Tibial artery (tissue), 4 donors: Measurements from ENCODE around the gene PFN4.
A peak's percentile ranks its signal among the peaks of the same experiment; 100 is the strongest.

ENCODE experiments used
- DNase-seq, 2 donors: peaks; one replicate each; pipeline ENCODE4 v3.0.0-alpha.2; 2019
- H3K27ac ChIP-seq, 2 donors: fragments of 200-600 bp; sonication (generic) in 1 of 2; 1 replicate in 1 of 2; 2 replicates in 1 of 2; pipeline ENCODE4 v1.5.1; 2018 to 2019; ENCODE audit warnings: mild to moderate bottlenecking in 1 of 2
- H3K27me3 ChIP-seq, 2 donors: fragments of 200-600 bp; sonication (generic) in 1 of 2; one replicate each; pipeline versions ENCODE4 v1.5.1 to v1.6.0; 2016 to 2019
- H3K36me3 ChIP-seq, 3 donors: fragments of 200-600 bp; sonication (generic) in 2 of 3; one replicate each; pipeline ENCODE4 v1.5.1; 2016 to 2019; ENCODE audit warnings: mild to moderate bottlenecking in 2 of 3
- H3K4me1 ChIP-seq, 4 donors: fragments of 200-600 bp; sonication (generic) in 2 of 4; 1 replicate in 3 of 4; 2 replicates in 1 of 4; pipeline ENCODE4 v1.5.1; 2016 to 2019
- H3K4me3 ChIP-seq, 2 donors: fragments of 200-600 bp; sonication (generic) in 1 of 2; 1 replicate in 1 of 2; 2 replicates in 1 of 2; pipeline ENCODE4 v1.5.1; 2018 to 2019; ENCODE audit warnings: mild to moderate bottlenecking in 2 of 2
- H3K9me3 ChIP-seq, 3 donors: fragments of 200-600 bp; sonication (generic) in 1 of 3; one replicate each; pipeline ENCODE4 v1.5.1; 2016 to 2019
- CTCF ChIP-seq, 2 experiments: fragments of 200-600 bp in 1 of 2; fragments of 450-650 bp in 1 of 2; IDR thresholded peaks; one replicate each; pipeline ENCODE4 v1.5.1; 2017 to 2019; ENCODE audit warnings: antibody characterized with exemption in 2 of 2, mild to moderate bottlenecking in 1 of 2, moderate library complexity in 1 of 2
- intact Hi-C: fragments of 100-400 bp; cut with DNase I; formaldehyde crosslinking; loops from one replicate; pipeline ENCODE4 v1.15.0; 2023; ENCODE audit warnings: low total_unique reads

The PFN4 gene

GRCh38 chr2:24076849-24077534 lies 46.1 kb downstream of the PFN4 start:
- intact Hi-C loops = no loop called here
- Histone ChIP-seq H3K27ac (peak overlapping the region; percentile 91 to 99), H3K4me1 (peaks cover 0 to 26% (median 17%) of the 10 kb centered on the region in 4 donors), H3K9me3 (no peaks in the 10 kb centered on the region), H3K27me3 (no peaks in the 10 kb centered on the region), H3K36me3 (peaks cover 6 to 42% (median 18%) of the 10 kb centered on the region in 3 donors), H3K4me3 (peak overlapping the region; percentile 69 to 88)
- DNase-seq = peak; percentile 40 to 68
- no peak for TF ChIP-seq CTCF (IDR thresholded peaks at IDR 0.05)

GRCh38 chr2:24075915-24076848 lies 47.0 kb downstream of the PFN4 start, which contains the start of gene SF3B6:
Gene SF3B6 (minus strand): TSS chr2:24076326. CDS start chr2:24076229, 97 bp downstream.
- Histone ChIP-seq H3K27me3 (no peaks in the 10 kb centered on the region), H3K4me1 (peaks cover 0 to 26% (median 17%) of the 10 kb centered on the region in 4 donors), H3K36me3 (peaks cover 7 to 42% (median 16%) of the 10 kb centered on the region in 3 donors), H3K27ac (peak within 1 kb of the TSS; percentile 91 to 99), H3K4me3 (peak within 1 kb of the TSS; percentile 69 to 88), H3K9me3 (no peaks in the 10 kb centered on the region)
- DNase-seq = peak; percentile 98 to 99
- TF ChIP-seq CTCF (IDR thresholded peaks at IDR 0.05) = no peak
- intact Hi-C loops = no loop called here

GRCh38 chr2:24075259-24075658 lies 47.9 kb downstream of the PFN4 start:
- no peaks in the 10 kb centered on the region for H3K9me3 ChIP-seq
- no peak for TF ChIP-seq CTCF (IDR thresholded peaks at IDR 0.05)

GRCh38 chr2:24073816-24074215 lies 49.3 kb downstream of the PFN4 start:
- intact Hi-C loops = no loop called here
- Histone ChIP-seq H3K27me3 (no peaks in the 10 kb centered on the region), H3K27ac (no peak overlapping the region), H3K4me3 (no peak overlapping the region), H3K36me3 (peaks cover 24 to 54% (median 25%) of the 10 kb centered on the region in 3 donors), H3K9me3 (no peaks in the 10 kb centered on the region), H3K4me1 (peaks cover 0 to 26% (median 17%) of the 10 kb centered on the region in 4 donors)
- no peak for TF ChIP-seq CTCF (IDR thresholded peaks at IDR 0.05)
- DNase-seq = no peak

More at GRCh38 chr2:24075259-24075658, 47.9 kb downstream of the PFN4 start:
- intact Hi-C loops = no loop called here
- Histone ChIP-seq H3K4me1 (peaks cover 0 to 26% (median 17%) of the 10 kb centered on the region in 4 donors), H3K27me3 (no peaks in the 10 kb centered on the region), H3K36me3 (peaks cover 10 to 43% (median 13%) of the 10 kb centered on the region in 3 donors), H3K4me3 (peak overlapping the region; percentile 69 to 88), H3K27ac (peak overlapping the region; percentile 91 to 99)
- no peak for DNase-seq

- Histone ChIP-seq H3K4me1 (peaks cover 0 to 18% (median 9%) of the 10 kb centered on the region in 4 donors), H3K36me3 (peaks cover 31 to 67% (median 40%) of the 10 kb centered on the region in 3 donors), H3K27ac (no peak overlapping the region), H3K27me3 (no peaks in the 10 kb centered on the region), H3K4me3 (no peak overlapping the region), H3K9me3 (no peaks in the 10 kb centered on the region)
- TF ChIP-seq CTCF (IDR thresholded peaks at IDR 0.05) = no peak
- intact Hi-C loops = no loop called here
- DNase-seq = no peak
Measured at GRCh38 chr2:24072259-24072658, 50.9 kb downstream of the PFN4 start.
